Stimulated activated CD4-positive, alpha-beta T cell treated with anti-CD3 and anti-CD28 coated beads, TNF-alpha, amount 100 ng/mL, for 24 hours (primary cell): ENCODE results near the gene FLOT1.

ENCODE experiments used
- DNase-seq, 3 experiments: peaks; one replicate each; pipeline ENCODE4 v3.0.0-alpha.2; 2020; ENCODE audit warnings: low read depth in 3 of 3

The FLOT1 gene

GRCh38 chr6:30679765-30680535, 62.5 kb downstream of the FLOT1 start:
- DNase-seq = no peak

GRCh38 chr6:30678964-30679726, 63.3 kb downstream of the FLOT1 start:
- DNase-seq = peak; percentile 80 to 90 (median 86)
